22Rv1 (cell line): Measurements from ENCODE around the gene KIR2DL3.
"Not testable (repeated sequence)": the region's sequence is repeated elsewhere in the genome, so short reads cannot be mapped to it uniquely, and the experiment has no call there.

ENCODE experiments used
- CTCF ChIP-seq: fragments of 450-650 bp; IDR thresholded peaks from 2 replicates; pipeline ENCODE4 v1.5.1; 2017; ENCODE audit warnings: mild to moderate bottlenecking
- ZFX ChIP-seq: fragments of 450-650 bp; IDR thresholded peaks from 2 replicates; pipeline ENCODE4 v1.6.1; 2017; ENCODE audit warnings: antibody characterized with exemption, borderline replicate concordance

- TF ChIP-seq CTCF, ZFX: not testable (repeated sequence)
Observed at GRCh38 chr19:54744080-54744479, 5.8 kb downstream of the KIR2DL3 start.
